K562 (cell line): ENCODE measurements around the gene TBC1D20. TPM values are rescaled to one million over a fixed set of nuclear protein-coding genes. Genes with fewer than 3 reads are reported as not detected.
A peak's percentile ranks its signal among the peaks of the same experiment; 100 is the strongest.

ENCODE experiments used
- KDM2B ChIP-seq: fragments of 250-450 bp; sonication (Bioruptor Pico); IDR thresholded peaks from 2 replicates; pipeline ENCODE4 v1.8.0; 2021; ENCODE audit warnings: mild to moderate bottlenecking, moderate library complexity
- POLR2G ChIP-seq: fragments of 200-400 bp; formaldehyde crosslinking; IDR thresholded peaks from 2 replicates; pipeline ENCODE4 v1.6.1; 2017; ENCODE audit warnings: low read depth, mild to moderate bottlenecking, antibody characterized with exemption, low read length, moderate library complexity
- RNF2 ChIP-seq: sonication (generic); IDR thresholded peaks from 2 replicates; pipeline ENCODE4 v1.6.1; 2016
- SUPT5H ChIP-seq: fragments of 450-650 bp; IDR thresholded peaks from 2 replicates; pipeline ENCODE4 v1.6.1; 2016
- ZNF217 ChIP-seq: sonication (generic); formaldehyde crosslinking; IDR thresholded peaks from 2 replicates; pipeline ENCODE4 v1.8.0; 2022; ENCODE audit warnings: mild to moderate bottlenecking, missing genetic modification reagents
- polyA plus RNA-seq, 8 experiments: library from polyadenylated mRNA; depleted of rRNA in 4 of 8; stranded (reverse) in 5 of 8; unstranded in 3 of 8; fragments of >200 nt; fragmentation: Nextera tagmentation in 2 of 8; fragmentation: Illumina TruSeq in 1 of 8; extraction: Ambion mirVana in 2 of 8; extraction: Trizol in 1 of 8; gene quantifications; 2 replicates each; pipeline versions ENCODE4 v1.2.1 to v1.2.3, GENCODE V29; 2011 to 2014; ENCODE audit warnings: inconsistent platforms in 1 of 8, missing spikeins in 1 of 8
- total RNA-seq, 7 experiments: library from RNA; depleted of rRNA in 6 of 7; stranded (reverse); fragments of >200 nt in 6 of 7; fragmentation: Illumina TruSeq in 2 of 7; extraction: Trizol in 2 of 7; gene quantifications; 2 replicates each; pipeline versions ENCODE4 v1.2.1 to v1.2.3, GENCODE V29; 2011 to 2021; ENCODE audit warnings: low replicate concordance in 1 of 7
- TF ChIP-seq, protein P1 (sequence below), 2 experiments: fragments of 450-650 bp; IDR thresholded peaks; 2 replicates each; pipeline ENCODE4 v1.6.1; 2018; ENCODE audit warnings: mild to moderate bottlenecking in 2 of 2, low read depth in 1 of 2; ENCODE audit not compliant: partially characterized antibody in 2 of 2
- TF ChIP-seq, protein P2 (sequence below): fragments of 200-600 bp; sonication (generic); IDR thresholded peaks from one replicate; pipeline ENCODE4 v1.6.1; 2012; ENCODE audit warnings: mild to moderate bottlenecking, low read depth, low read length, inconsistent platforms
- TF ChIP-seq, protein P3 (sequence below): sonication (generic); formaldehyde crosslinking; IDR thresholded peaks from 2 replicates; pipeline ENCODE4 v1.8.0; 2022; ENCODE audit warnings: mild to moderate bottlenecking, missing genetic modification reagents

TBC1D20 gene
- total and polyA plus RNA-seq, 9 of the 15 experiments (the other 6 are each of a cell fraction or from before 2014, with no cell fraction given), result 7.0 to 25.3 (median 15.1) TPM

DNA sequence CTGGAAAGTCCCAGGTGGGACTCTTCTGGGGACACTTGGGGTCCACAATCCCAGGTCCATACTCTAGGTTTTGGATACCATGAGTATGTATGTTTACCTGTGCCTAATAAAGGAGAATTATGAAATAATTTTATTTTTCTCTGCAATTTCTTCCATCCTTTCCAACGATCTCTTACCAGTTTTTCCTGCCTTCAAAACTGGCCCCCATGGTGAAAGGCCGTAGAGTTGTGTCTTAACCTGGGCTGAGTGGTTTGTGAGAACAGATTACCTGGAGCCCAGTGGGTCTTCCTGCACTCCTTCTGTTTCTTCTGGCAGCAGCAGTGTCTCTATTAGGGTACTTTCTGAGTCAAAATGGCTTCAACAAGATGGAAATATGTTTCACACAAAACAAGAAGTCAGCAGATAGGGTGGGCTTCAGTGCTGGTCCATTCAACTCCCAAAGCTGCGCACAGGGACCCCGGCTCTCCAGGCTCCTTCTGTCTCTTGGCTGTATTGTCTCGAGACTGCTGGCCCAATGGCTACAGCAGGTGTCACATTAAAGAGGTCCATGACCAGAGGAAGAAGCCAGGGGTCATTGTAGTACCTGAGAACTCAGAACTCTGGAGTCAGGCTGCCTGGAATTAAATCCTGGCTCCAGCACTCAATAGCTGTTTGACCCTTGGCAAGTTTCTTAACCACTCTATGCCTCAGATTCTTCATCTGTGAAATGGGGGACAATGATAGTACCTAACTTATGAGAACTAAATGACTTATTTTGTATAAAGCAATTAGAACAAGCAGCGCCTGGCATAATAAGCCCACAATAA lies 64.7 kb downstream of the TBC1D20 start (continued):
- TF ChIP-seq, protein P1, sequence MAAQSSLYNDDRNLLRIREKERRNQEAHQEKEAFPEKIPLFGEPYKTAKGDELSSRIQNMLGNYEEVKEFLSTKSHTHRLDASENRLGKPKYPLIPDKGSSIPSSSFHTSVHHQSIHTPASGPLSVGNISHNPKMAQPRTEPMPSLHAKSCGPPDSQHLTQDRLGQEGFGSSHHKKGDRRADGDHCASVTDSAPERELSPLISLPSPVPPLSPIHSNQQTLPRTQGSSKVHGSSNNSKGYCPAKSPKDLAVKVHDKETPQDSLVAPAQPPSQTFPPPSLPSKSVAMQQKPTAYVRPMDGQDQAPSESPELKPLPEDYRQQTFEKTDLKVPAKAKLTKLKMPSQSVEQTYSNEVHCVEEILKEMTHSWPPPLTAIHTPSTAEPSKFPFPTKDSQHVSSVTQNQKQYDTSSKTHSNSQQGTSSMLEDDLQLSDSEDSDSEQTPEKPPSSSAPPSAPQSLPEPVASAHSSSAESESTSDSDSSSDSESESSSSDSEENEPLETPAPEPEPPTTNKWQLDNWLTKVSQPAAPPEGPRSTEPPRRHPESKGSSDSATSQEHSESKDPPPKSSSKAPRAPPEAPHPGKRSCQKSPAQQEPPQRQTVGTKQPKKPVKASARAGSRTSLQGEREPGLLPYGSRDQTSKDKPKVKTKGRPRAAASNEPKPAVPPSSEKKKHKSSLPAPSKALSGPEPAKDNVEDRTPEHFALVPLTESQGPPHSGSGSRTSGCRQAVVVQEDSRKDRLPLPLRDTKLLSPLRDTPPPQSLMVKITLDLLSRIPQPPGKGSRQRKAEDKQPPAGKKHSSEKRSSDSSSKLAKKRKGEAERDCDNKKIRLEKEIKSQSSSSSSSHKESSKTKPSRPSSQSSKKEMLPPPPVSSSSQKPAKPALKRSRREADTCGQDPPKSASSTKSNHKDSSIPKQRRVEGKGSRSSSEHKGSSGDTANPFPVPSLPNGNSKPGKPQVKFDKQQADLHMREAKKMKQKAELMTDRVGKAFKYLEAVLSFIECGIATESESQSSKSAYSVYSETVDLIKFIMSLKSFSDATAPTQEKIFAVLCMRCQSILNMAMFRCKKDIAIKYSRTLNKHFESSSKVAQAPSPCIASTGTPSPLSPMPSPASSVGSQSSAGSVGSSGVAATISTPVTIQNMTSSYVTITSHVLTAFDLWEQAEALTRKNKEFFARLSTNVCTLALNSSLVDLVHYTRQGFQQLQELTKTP (IDR thresholded peaks at IDR 0.05; ENCODE audit: low read depth in 1 of 2, partially characterized antibody in 2 of 2), result peak in 1 of 2 experiments; percentile 16
- TF ChIP-seq RNF2 (no peak), ZNF217 (CRISPR knock-in tag) (no peak), SUPT5H (peak; percentile 48; the same call in 1 of the 2 replicates), POLR2G (peak; percentile 8), KDM2B (no peak)
- TF ChIP-seq, protein P2, sequence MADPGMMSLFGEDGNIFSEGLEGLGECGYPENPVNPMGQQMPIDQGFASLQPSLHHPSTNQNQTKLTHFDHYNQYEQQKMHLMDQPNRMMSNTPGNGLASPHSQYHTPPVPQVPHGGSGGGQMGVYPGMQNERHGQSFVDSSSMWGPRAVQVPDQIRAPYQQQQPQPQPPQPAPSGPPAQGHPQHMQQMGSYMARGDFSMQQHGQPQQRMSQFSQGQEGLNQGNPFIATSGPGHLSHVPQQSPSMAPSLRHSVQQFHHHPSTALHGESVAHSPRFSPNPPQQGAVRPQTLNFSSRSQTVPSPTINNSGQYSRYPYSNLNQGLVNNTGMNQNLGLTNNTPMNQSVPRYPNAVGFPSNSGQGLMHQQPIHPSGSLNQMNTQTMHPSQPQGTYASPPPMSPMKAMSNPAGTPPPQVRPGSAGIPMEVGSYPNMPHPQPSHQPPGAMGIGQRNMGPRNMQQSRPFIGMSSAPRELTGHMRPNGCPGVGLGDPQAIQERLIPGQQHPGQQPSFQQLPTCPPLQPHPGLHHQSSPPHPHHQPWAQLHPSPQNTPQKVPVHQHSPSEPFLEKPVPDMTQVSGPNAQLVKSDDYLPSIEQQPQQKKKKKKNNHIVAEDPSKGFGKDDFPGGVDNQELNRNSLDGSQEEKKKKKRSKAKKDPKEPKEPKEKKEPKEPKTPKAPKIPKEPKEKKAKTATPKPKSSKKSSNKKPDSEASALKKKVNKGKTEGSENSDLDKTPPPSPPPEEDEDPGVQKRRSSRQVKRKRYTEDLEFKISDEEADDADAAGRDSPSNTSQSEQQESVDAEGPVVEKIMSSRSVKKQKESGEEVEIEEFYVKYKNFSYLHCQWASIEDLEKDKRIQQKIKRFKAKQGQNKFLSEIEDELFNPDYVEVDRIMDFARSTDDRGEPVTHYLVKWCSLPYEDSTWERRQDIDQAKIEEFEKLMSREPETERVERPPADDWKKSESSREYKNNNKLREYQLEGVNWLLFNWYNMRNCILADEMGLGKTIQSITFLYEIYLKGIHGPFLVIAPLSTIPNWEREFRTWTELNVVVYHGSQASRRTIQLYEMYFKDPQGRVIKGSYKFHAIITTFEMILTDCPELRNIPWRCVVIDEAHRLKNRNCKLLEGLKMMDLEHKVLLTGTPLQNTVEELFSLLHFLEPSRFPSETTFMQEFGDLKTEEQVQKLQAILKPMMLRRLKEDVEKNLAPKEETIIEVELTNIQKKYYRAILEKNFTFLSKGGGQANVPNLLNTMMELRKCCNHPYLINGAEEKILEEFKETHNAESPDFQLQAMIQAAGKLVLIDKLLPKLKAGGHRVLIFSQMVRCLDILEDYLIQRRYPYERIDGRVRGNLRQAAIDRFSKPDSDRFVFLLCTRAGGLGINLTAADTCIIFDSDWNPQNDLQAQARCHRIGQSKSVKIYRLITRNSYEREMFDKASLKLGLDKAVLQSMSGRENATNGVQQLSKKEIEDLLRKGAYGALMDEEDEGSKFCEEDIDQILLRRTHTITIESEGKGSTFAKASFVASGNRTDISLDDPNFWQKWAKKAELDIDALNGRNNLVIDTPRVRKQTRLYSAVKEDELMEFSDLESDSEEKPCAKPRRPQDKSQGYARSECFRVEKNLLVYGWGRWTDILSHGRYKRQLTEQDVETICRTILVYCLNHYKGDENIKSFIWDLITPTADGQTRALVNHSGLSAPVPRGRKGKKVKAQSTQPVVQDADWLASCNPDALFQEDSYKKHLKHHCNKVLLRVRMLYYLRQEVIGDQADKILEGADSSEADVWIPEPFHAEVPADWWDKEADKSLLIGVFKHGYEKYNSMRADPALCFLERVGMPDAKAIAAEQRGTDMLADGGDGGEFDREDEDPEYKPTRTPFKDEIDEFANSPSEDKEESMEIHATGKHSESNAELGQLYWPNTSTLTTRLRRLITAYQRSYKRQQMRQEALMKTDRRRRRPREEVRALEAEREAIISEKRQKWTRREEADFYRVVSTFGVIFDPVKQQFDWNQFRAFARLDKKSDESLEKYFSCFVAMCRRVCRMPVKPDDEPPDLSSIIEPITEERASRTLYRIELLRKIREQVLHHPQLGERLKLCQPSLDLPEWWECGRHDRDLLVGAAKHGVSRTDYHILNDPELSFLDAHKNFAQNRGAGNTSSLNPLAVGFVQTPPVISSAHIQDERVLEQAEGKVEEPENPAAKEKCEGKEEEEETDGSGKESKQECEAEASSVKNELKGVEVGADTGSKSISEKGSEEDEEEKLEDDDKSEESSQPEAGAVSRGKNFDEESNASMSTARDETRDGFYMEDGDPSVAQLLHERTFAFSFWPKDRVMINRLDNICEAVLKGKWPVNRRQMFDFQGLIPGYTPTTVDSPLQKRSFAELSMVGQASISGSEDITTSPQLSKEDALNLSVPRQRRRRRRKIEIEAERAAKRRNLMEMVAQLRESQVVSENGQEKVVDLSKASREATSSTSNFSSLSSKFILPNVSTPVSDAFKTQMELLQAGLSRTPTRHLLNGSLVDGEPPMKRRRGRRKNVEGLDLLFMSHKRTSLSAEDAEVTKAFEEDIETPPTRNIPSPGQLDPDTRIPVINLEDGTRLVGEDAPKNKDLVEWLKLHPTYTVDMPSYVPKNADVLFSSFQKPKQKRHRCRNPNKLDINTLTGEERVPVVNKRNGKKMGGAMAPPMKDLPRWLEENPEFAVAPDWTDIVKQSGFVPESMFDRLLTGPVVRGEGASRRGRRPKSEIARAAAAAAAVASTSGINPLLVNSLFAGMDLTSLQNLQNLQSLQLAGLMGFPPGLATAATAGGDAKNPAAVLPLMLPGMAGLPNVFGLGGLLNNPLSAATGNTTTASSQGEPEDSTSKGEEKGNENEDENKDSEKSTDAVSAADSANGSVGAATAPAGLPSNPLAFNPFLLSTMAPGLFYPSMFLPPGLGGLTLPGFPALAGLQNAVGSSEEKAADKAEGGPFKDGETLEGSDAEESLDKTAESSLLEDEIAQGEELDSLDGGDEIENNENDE, result no peak
- TF ChIP-seq, protein P3, sequence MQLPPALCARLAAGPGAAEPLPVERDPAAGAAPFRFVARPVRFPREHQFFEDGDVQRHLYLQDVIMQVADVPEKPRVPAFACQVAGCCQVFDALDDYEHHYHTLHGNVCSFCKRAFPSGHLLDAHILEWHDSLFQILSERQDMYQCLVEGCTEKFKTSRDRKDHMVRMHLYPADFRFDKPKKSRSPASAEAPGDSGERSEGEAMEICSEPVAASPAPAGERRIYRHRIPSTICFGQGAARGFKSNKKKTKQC (CRISPR knock-in tag), result no peak
